ENCODE data around the gene P3H4.

- no peak for TF ChIP-seq POU6F1 (CRISPR knock-in tag; IDR thresholded peaks at IDR 0.05; ENCODE audit: borderline replicate concordance, low read depth)
- TF ChIP-seq, protein P1, sequence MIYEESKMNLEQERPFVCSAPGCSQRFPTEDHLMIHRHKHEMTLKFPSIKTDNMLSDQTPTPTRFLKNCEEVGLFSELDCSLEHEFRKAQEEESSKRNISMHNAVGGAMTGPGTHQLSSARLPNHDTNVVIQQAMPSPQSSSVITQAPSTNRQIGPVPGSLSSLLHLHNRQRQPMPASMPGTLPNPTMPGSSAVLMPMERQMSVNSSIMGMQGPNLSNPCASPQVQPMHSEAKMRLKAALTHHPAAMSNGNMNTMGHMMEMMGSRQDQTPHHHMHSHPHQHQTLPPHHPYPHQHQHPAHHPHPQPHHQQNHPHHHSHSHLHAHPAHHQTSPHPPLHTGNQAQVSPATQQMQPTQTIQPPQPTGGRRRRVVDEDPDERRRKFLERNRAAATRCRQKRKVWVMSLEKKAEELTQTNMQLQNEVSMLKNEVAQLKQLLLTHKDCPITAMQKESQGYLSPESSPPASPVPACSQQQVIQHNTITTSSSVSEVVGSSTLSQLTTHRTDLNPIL (CRISPR knock-in tag; IDR thresholded peaks at IDR 0.05; ENCODE audit: low read depth): no peak
- TF ChIP-seq ZNF565 (CRISPR knock-in tag; conservative IDR thresholded peaks at IDR 0.05; ENCODE audit: low read depth): no peak
- TF ChIP-seq PPARA (CRISPR knock-in tag; IDR thresholded peaks at IDR 0.05; ENCODE audit: borderline replicate concordance): no peak
- TF ChIP-seq ZNF8 (CRISPR knock-in tag; IDR thresholded peaks at IDR 0.05): no peak
- TF ChIP-seq RARB (CRISPR knock-in tag; IDR thresholded peaks at IDR 0.05): no peak
These were observed 10.1 kb downstream of the P3H4 start for GRCh38 chr17:41801374-41802271.

Data from SK-N-SH treated with all-trans-retinoic acid at 6 μM for 48 hours (cell line).